GM23338 (cell line): ENCODE results near the gene UNC5C. TPM values are rescaled to one million over a fixed set of nuclear protein-coding genes. Genes with fewer than 3 reads are reported as not detected.

ENCODE experiments used
- ATAC-seq: fragments of 200-7000 bp; cut with Tn5 transposase; 3 replicates; pipeline ENCODE4 v1.9.1; 2020
- DNase-seq: peaks from one replicate; pipeline ENCODE4 v3.0.0-alpha.2; 2015; ENCODE audit warnings: low spot score
- H2AFZ ChIP-seq: fragments of 200-600 bp; sonication (generic); 2 replicates; pipeline ENCODE4 v1.8.0; 2016; ENCODE audit warnings: antibody characterized with exemption, mild to moderate bottlenecking, moderate library complexity
- H3F3A ChIP-seq: fragments of 200-600 bp; sonication (generic); replicated peaks from 2 replicates; pipeline ENCODE4 v1.8.0; 2017; ENCODE audit warnings: antibody characterized with exemption, mixed run types, low read depth
- H3K27ac ChIP-seq: fragments of 200-600 bp; sonication (generic); 2 replicates; pipeline ENCODE4 v1.6.1; 2016; ENCODE audit warnings: low read depth
- H3K27me3 ChIP-seq: fragments of 200-600 bp; sonication (generic); 2 replicates; pipeline ENCODE4 v1.8.0; 2016; ENCODE audit warnings: mild to moderate bottlenecking, mixed run types, moderate library complexity; ENCODE audit not compliant: insufficient read depth
- H3K36me3 ChIP-seq: fragments of 200-600 bp; sonication (generic); 2 replicates; pipeline ENCODE4 v1.8.0; 2016; ENCODE audit warnings: mild to moderate bottlenecking; ENCODE audit not compliant: insufficient read depth
- H3K4me1 ChIP-seq: fragments of 200-600 bp; sonication (generic); 2 replicates; pipeline ENCODE4 v1.8.0; 2016; ENCODE audit warnings: mild to moderate bottlenecking, moderate library complexity; ENCODE audit not compliant: insufficient read depth
- H3K4me2 ChIP-seq: fragments of 200-600 bp; sonication (generic); 2 replicates; pipeline ENCODE4 v1.7.1; 2017; ENCODE audit warnings: mixed run types
- H3K4me3 ChIP-seq: fragments of 200-600 bp; sonication (generic); 2 replicates; pipeline ENCODE4 v1.6.1; 2016; ENCODE audit warnings: mixed run types
- H3K79me2 ChIP-seq: fragments of 200-600 bp; sonication (generic); replicated peaks from 2 replicates; pipeline ENCODE4 v1.8.0; 2017; ENCODE audit warnings: mild to moderate bottlenecking; ENCODE audit not compliant: insufficient read depth
- H3K9me2 ChIP-seq: fragments of 200-600 bp; sonication (generic); 2 replicates; pipeline ENCODE4 v1.8.0; 2017; ENCODE audit not compliant: insufficient read depth
- H4K20me1 ChIP-seq: fragments of 200-600 bp; sonication (generic); replicated peaks from 2 replicates; pipeline ENCODE4 v1.8.0; 2017; ENCODE audit warnings: mild to moderate bottlenecking; ENCODE audit not compliant: insufficient read depth
- H3K27ac Mint-ChIP-seq: 2 replicates; pipeline ENCODE4 v1.8.0; 2020; ENCODE audit warnings: inconsistent platforms, mild to moderate bottlenecking, moderate library complexity, mixed read lengths
- H3K27me3 Mint-ChIP-seq: 3 replicates; pipeline ENCODE4 v1.8.0; 2022; ENCODE audit warnings: low read depth, mild to moderate bottlenecking, moderate library complexity, mixed read lengths, inconsistent platforms; ENCODE audit not compliant: insufficient read depth, poor library complexity
- H3K36me3 Mint-ChIP-seq: 3 replicates; pipeline ENCODE4 v1.8.0; 2021; ENCODE audit warnings: low read depth, mild to moderate bottlenecking, inconsistent platforms, moderate library complexity, mixed read lengths
- H3K4me1 Mint-ChIP-seq: 3 replicates; pipeline ENCODE4 v1.8.0; 2020; ENCODE audit warnings: mild to moderate bottlenecking, inconsistent platforms, mixed read lengths
- H3K4me3 Mint-ChIP-seq: 3 replicates; pipeline ENCODE4 v1.8.0; 2021; ENCODE audit warnings: moderate library complexity, mild to moderate bottlenecking, inconsistent platforms, mixed read lengths
- H3K9me3 Mint-ChIP-seq: 3 replicates; pipeline ENCODE4 v1.8.0; 2020; ENCODE audit warnings: moderate library complexity, mild to moderate bottlenecking, inconsistent platforms, mixed read lengths
- CREB1 ChIP-seq: fragments of 250-450 bp; sonication (Bioruptor Pico); IDR thresholded peaks from 2 replicates; pipeline ENCODE4 v1.5.0; 2020; ENCODE audit warnings: low read depth, mild to moderate bottlenecking, moderate library complexity
- EZH2 ChIP-seq: fragments of 200-600 bp; sonication (generic); IDR thresholded peaks from one replicate; pipeline ENCODE4 v1.8.0; 2017; ENCODE audit warnings: antibody characterized with exemption, mild to moderate bottlenecking, low read depth; ENCODE audit not compliant: unreplicated experiment
- JUNB ChIP-seq: IDR thresholded peaks from one replicate; pipeline ENCODE4 v1.6.1; 2016; ENCODE audit warnings: antibody characterized with exemption; ENCODE audit not compliant: unreplicated experiment
- NANOG ChIP-seq: IDR thresholded peaks from 2 replicates; pipeline ENCODE4 v1.6.1; 2016; ENCODE audit warnings: antibody characterized with exemption, borderline replicate concordance
- POLR2AphosphoS5 ChIP-seq: IDR thresholded peaks from 2 replicates; pipeline ENCODE4 v1.6.1; 2016; ENCODE audit warnings: antibody characterized with exemption, low read depth
- REST ChIP-seq: IDR thresholded peaks from one replicate; pipeline ENCODE4 v1.6.1; 2018; ENCODE audit warnings: antibody characterized with exemption; ENCODE audit not compliant: unreplicated experiment
- ZNF114 ChIP-seq: fragments of 250-450 bp; sonication (Bioruptor Pico); IDR thresholded peaks from 2 replicates; pipeline ENCODE4 v1.5.0; 2020; ENCODE audit warnings: mild to moderate bottlenecking, moderate library complexity
- polyA plus RNA-seq: library from polyadenylated mRNA; unstranded; fragments of >200 nt; fragmentation: Nextera tagmentation; extraction: Ambion mirVana; gene quantifications from 2 replicates; pipeline ENCODE4 v1.2.1, GENCODE V29; 2016
- total RNA-seq: library from RNA; depleted of rRNA; stranded (reverse); fragments of >200 nt; shearing (Covaris generic); gene quantifications from 2 replicates; pipeline ENCODE4 v1.2.3, GENCODE V29; 2014
- TF ChIP-seq, protein P1 (sequence below): IDR thresholded peaks from 2 replicates; pipeline ENCODE4 v1.6.1; 2016; ENCODE audit warnings: antibody characterized with exemption
- TF ChIP-seq, protein P2 (sequence below), 2 experiments: fragments of 200-600 bp in 1 of 2; sonication (generic) in 1 of 2; conservative IDR thresholded peaks; 2 replicates each; pipeline versions ENCODE4 v1.5.1 to v1.6.1; 2016 to 2017; ENCODE audit warnings: antibody characterized with exemption in 2 of 2, low read depth in 2 of 2, mild to moderate bottlenecking in 2 of 2, moderate library complexity in 1 of 2

The UNC5C gene
- total and polyA plus RNA-seq, 2 experiments from 2014 or later, result 0.08 to 0.21 TPM

- peaks cover 26% of the 10 kb centered on the region for H3K4me1 Mint-ChIP-seq
- H3K9me2 ChIP-seq, result no peaks in the 10 kb centered on the region
- H3K36me3 Mint-ChIP-seq, result no peaks in the 10 kb centered on the region
- H4K20me1 ChIP-seq, result peaks cover under 1% of the 10 kb centered on the region; the same call in 1 of the 2 replicates
- no peak overlapping the region for H3K27ac Mint-ChIP-seq
- DNase-seq (no peak), ATAC-seq (no peak)
- H3F3A ChIP-seq, result no peaks in the 10 kb centered on the region
- no peaks in the 10 kb centered on the region for H3K79me2 ChIP-seq
- peaks cover 23% of the 10 kb centered on the region for H3K4me1 ChIP-seq
- H3K27me3 Mint-ChIP-seq, result peaks cover 40% of the 10 kb centered on the region
- no peak overlapping the region for H3K27ac ChIP-seq
- H3K36me3 ChIP-seq, result no peaks in the 10 kb centered on the region
- TF ChIP-seq NANOG, result no peak
- no peak for TF ChIP-seq CREB1 (CRISPR knock-in tag)
- no peak for TF ChIP-seq EZH2
- H3K4me3 ChIP-seq, result no peak overlapping the region
- H3K9me3 Mint-ChIP-seq, result no peaks in the 10 kb centered on the region; the same call in 2 of the 3 replicates
- H2AFZ ChIP-seq, result no peak overlapping the region
- H3K4me2 ChIP-seq, result no peak overlapping the region
- H3K4me3 Mint-ChIP-seq, result no peak overlapping the region
- H3K27me3 ChIP-seq, result peaks cover 48% of the 10 kb centered on the region
Observed at GRCh38 chr4:95551653-95552052, 2.9 kb upstream of the UNC5C start.

- H3K36me3 ChIP-seq, result no peaks in the 10 kb centered on the region
- H3K9me2 ChIP-seq, result no peaks in the 10 kb centered on the region
- H3K4me3 ChIP-seq, result peak overlapping the region; percentile 82
- no peaks in the 10 kb centered on the region; the same call in 2 of the 3 replicates for H3K9me3 Mint-ChIP-seq
- no peak overlapping the region for H3K27ac Mint-ChIP-seq
- peak overlapping the region; percentile 95 for H2AFZ ChIP-seq
- no peak overlapping the region for H3K27ac ChIP-seq
- H3K4me1 Mint-ChIP-seq, result peaks cover 33% of the 10 kb centered on the region
- peaks cover 47% of the 10 kb centered on the region for H3K27me3 Mint-ChIP-seq
- H3F3A ChIP-seq, result no peaks in the 10 kb centered on the region
- peaks cover 32% of the 10 kb centered on the region for H3K4me1 ChIP-seq
- H3K4me2 ChIP-seq, result peak overlapping the region; percentile 96
- no peaks in the 10 kb centered on the region for H3K79me2 ChIP-seq
- peak overlapping the region; percentile 89 for H3K4me3 Mint-ChIP-seq
- peaks cover 3% of the 10 kb centered on the region; the same call in 1 of the 2 replicates for H4K20me1 ChIP-seq
- H3K36me3 Mint-ChIP-seq, result no peaks in the 10 kb centered on the region
- no peak for ATAC-seq
- no peak for TF ChIP-seq CREB1 (CRISPR knock-in tag)
- TF ChIP-seq EZH2, result peak; percentile 17
- peaks cover 61% of the 10 kb centered on the region for H3K27me3 ChIP-seq
- no peak for DNase-seq
Observed at GRCh38 chr4:95550115-95550987, 1.6 kb upstream of the UNC5C start.

- Histone ChIP-seq H3K4me3 (peak overlapping the region; percentile 82), H3K36me3 (no peaks in the 10 kb centered on the region), H3K4me1 (peaks cover 32% of the 10 kb centered on the region), H2AFZ (peak overlapping the region; percentile 95), H4K20me1 (peaks cover 3% of the 10 kb centered on the region; the same call in 1 of the 2 replicates), H3K4me2 (peak overlapping the region; percentile 96), H3K27me3 (peaks cover 64% of the 10 kb centered on the region), H3K79me2 (no peaks in the 10 kb centered on the region), H3F3A (no peaks in the 10 kb centered on the region), H3K9me2 (no peaks in the 10 kb centered on the region), H3K27ac (no peak overlapping the region)
- Mint-ChIP-seq H3K27ac (no peak overlapping the region), H3K36me3 (no peaks in the 10 kb centered on the region), H3K4me3 (peak overlapping the region; percentile 89), H3K27me3 (peaks cover 47% of the 10 kb centered on the region), H3K4me1 (peaks cover 37% of the 10 kb centered on the region), H3K9me3 (no peaks in the 10 kb centered on the region; the same call in 2 of the 3 replicates)
- TF ChIP-seq POLR2AphosphoS5 (no peak), ZNF114 (CRISPR knock-in tag) (no peak), NANOG (no peak), JUNB (no peak), REST (no peak), EZH2 (peak; percentile 58)
- TF ChIP-seq, protein P1, sequence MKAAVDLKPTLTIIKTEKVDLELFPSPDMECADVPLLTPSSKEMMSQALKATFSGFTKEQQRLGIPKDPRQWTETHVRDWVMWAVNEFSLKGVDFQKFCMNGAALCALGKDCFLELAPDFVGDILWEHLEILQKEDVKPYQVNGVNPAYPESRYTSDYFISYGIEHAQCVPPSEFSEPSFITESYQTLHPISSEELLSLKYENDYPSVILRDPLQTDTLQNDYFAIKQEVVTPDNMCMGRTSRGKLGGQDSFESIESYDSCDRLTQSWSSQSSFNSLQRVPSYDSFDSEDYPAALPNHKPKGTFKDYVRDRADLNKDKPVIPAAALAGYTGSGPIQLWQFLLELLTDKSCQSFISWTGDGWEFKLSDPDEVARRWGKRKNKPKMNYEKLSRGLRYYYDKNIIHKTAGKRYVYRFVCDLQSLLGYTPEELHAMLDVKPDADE, result no peak
- TF ChIP-seq, protein P2, sequence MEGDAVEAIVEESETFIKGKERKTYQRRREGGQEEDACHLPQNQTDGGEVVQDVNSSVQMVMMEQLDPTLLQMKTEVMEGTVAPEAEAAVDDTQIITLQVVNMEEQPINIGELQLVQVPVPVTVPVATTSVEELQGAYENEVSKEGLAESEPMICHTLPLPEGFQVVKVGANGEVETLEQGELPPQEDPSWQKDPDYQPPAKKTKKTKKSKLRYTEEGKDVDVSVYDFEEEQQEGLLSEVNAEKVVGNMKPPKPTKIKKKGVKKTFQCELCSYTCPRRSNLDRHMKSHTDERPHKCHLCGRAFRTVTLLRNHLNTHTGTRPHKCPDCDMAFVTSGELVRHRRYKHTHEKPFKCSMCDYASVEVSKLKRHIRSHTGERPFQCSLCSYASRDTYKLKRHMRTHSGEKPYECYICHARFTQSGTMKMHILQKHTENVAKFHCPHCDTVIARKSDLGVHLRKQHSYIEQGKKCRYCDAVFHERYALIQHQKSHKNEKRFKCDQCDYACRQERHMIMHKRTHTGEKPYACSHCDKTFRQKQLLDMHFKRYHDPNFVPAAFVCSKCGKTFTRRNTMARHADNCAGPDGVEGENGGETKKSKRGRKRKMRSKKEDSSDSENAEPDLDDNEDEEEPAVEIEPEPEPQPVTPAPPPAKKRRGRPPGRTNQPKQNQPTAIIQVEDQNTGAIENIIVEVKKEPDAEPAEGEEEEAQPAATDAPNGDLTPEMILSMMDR (conservative IDR thresholded peaks at IDR 0.05; ENCODE audit: low read depth in 2 of 2), result no peak
- DNase-seq (peak; percentile 60), ATAC-seq (peak; percentile 44)
Observed at GRCh38 chr4:95549246-95550114, 707 bp upstream of the UNC5C start.
